Hindlimb muscle (tissue), 1 donor: ENCODE results near the gene ALDH1A1. TPM values are rescaled to one million over a fixed set of nuclear protein-coding genes. Genes with fewer than 3 reads are reported as not detected.

ENCODE experiments used
- polyA plus RNA-seq: library from polyadenylated mRNA; unstranded; fragments of 120-200 nt; gene quantifications from one replicate; pipeline ENCODE4 v1.2.1, GENCODE V29; 2013; ENCODE audit not compliant: insufficient read length

The ALDH1A1 gene
- polyA plus RNA-seq, 1 donor = 30.8 TPM

Other genes starting within 250 kb of the ALDH1A1 start
- 81.4 TPM for gene ANXA1, start 198.8 kb upstream of the ALDH1A1 start, polyA plus RNA-seq